Smooth muscle cell (in vitro differentiated cells): Measurements from ENCODE around the gene SNRPA. TPM values are rescaled to one million over a fixed set of nuclear protein-coding genes. Genes with fewer than 3 reads are reported as not detected.
"Not testable (repeated sequence)": the region's sequence is repeated elsewhere in the genome, so short reads cannot be mapped to it uniquely, and the experiment has no call there.

ENCODE experiments used
- DNase-seq: peaks from one replicate; lab custom pipeline; 2025; ENCODE audit not compliant: unreplicated experiment; lab: John Stamatoyannopoulos, UW
- H2AFZ ChIP-seq: fragments of 200-600 bp; sonication (generic); 2 replicates; pipeline ENCODE4 v1.6.0; 2016; ENCODE audit warnings: antibody characterized with exemption, low read depth, mild to moderate bottlenecking
- H3F3A ChIP-seq: fragments of 200-600 bp; sonication (generic); 2 replicates; pipeline ENCODE4 v1.6.0; 2017; ENCODE audit warnings: antibody characterized with exemption, low read depth
- H3K27ac ChIP-seq: fragments of 200-600 bp; sonication (generic); 2 replicates; pipeline ENCODE4 v1.5.1; 2016; ENCODE audit warnings: low read depth, mild to moderate bottlenecking
- H3K27me3 ChIP-seq: fragments of 200-600 bp; sonication (generic); 2 replicates; pipeline ENCODE4 v1.6.1; 2016; ENCODE audit warnings: low read depth, mild to moderate bottlenecking
- H3K36me3 ChIP-seq: fragments of 200-600 bp; sonication (generic); 2 replicates; pipeline ENCODE4 v1.5.1; 2016; ENCODE audit warnings: low read depth
- H3K4me1 ChIP-seq: fragments of 200-600 bp; sonication (generic); 2 replicates; pipeline ENCODE4 v1.5.1; 2016; ENCODE audit warnings: low read depth
- H3K4me2 ChIP-seq: fragments of 200-600 bp; sonication (generic); 2 replicates; pipeline ENCODE4 v1.6.0; 2016; ENCODE audit warnings: mild to moderate bottlenecking
- H3K4me3 ChIP-seq: fragments of 200-600 bp; sonication (generic); 2 replicates; pipeline ENCODE4 v1.5.1; 2016; ENCODE audit warnings: mild to moderate bottlenecking
- H3K79me2 ChIP-seq: fragments of 200-600 bp; sonication (generic); 2 replicates; pipeline ENCODE4 v1.6.0; 2016; ENCODE audit warnings: low read depth, mild to moderate bottlenecking
- H3K9ac ChIP-seq: fragments of 200-600 bp; sonication (generic); 2 replicates; pipeline ENCODE4 v1.6.0; 2016; ENCODE audit warnings: low read depth
- H3K9me3 ChIP-seq: fragments of 200-600 bp; sonication (generic); replicated peaks from 2 replicates; pipeline ENCODE4 v1.5.1; 2016; ENCODE audit warnings: low read depth
- H4K20me1 ChIP-seq: fragments of 200-600 bp; sonication (generic); 2 replicates; pipeline ENCODE4 v1.6.0; 2016; ENCODE audit warnings: low read depth
- WGBS: methylation state at CpG from one replicate; pipeline ENCODE4 v1.1.7; 2016; ENCODE audit warnings: low lambda C conversion rate; 5-methylcytosine and 5-hydroxymethylcytosine counted together
- polyA plus RNA-seq: library from polyadenylated mRNA; unstranded; fragments of >200 nt; fragmentation: Nextera tagmentation; extraction: Ambion mirVana; gene quantifications from 2 replicates; pipeline ENCODE4 v1.2.1, GENCODE V29; 2016
- total RNA-seq: library from RNA; depleted of rRNA; stranded (reverse); fragments of >200 nt; gene quantifications from 2 replicates; pipeline ENCODE4 v1.2.3, GENCODE V29; 2014
- TF ChIP-seq, protein P1 (sequence below): fragments of 200-600 bp; sonication (generic); IDR thresholded peaks from 2 replicates; pipeline ENCODE4 v1.5.1; 2017; ENCODE audit warnings: borderline replicate concordance, mild to moderate bottlenecking, antibody characterized with exemption; ENCODE audit not compliant: insufficient read depth, poor library complexity, severe bottlenecking

Gene SNRPA
- total and polyA plus RNA-seq, 2 experiments from 2014 or later: 30.3 to 87.7 TPM

DNA sequence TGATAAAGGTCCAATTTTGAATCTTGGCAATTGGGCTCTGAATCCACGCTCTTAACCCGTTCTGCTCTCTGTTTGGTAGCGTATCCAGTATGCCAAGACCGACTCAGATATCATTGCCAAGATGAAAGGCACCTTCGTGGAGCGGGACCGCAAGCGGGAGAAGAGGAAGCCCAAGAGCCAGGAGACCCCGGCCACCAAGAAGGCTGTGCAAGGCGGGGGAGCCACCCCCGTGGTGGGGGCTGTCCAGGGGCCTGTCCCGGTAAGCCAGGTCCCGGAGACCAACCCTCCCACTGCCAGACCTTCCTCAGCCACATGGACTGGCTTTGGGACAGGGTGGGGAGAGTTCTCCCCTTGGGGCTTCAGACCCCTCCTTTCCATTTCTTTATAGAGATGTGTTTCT lies 8.3 kb downstream of the SNRPA start:
- Histone ChIP-seq H3K27me3 (no peaks in the 10 kb centered on the region), H3K9ac (no peak overlapping the region), H4K20me1 (peaks cover 45% of the 10 kb centered on the region), H3K4me3 (no peak overlapping the region), H3K4me2 (no peak overlapping the region), H3K4me1 (no peaks in the 10 kb centered on the region), H3K9me3 (no peaks in the 10 kb centered on the region), H3F3A (peaks cover 11% of the 10 kb centered on the region), H3K36me3 (peaks cover 12% of the 10 kb centered on the region), H3K79me2 (peaks cover 38% of the 10 kb centered on the region), H3K27ac (no peak overlapping the region), H2AFZ (no peak overlapping the region)
- TF ChIP-seq, protein P1, sequence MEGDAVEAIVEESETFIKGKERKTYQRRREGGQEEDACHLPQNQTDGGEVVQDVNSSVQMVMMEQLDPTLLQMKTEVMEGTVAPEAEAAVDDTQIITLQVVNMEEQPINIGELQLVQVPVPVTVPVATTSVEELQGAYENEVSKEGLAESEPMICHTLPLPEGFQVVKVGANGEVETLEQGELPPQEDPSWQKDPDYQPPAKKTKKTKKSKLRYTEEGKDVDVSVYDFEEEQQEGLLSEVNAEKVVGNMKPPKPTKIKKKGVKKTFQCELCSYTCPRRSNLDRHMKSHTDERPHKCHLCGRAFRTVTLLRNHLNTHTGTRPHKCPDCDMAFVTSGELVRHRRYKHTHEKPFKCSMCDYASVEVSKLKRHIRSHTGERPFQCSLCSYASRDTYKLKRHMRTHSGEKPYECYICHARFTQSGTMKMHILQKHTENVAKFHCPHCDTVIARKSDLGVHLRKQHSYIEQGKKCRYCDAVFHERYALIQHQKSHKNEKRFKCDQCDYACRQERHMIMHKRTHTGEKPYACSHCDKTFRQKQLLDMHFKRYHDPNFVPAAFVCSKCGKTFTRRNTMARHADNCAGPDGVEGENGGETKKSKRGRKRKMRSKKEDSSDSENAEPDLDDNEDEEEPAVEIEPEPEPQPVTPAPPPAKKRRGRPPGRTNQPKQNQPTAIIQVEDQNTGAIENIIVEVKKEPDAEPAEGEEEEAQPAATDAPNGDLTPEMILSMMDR: no peak
- WGBS: 98% methylated on average over 13 of the region's 13 CpGs
- DNase-seq: no peak

DNA sequence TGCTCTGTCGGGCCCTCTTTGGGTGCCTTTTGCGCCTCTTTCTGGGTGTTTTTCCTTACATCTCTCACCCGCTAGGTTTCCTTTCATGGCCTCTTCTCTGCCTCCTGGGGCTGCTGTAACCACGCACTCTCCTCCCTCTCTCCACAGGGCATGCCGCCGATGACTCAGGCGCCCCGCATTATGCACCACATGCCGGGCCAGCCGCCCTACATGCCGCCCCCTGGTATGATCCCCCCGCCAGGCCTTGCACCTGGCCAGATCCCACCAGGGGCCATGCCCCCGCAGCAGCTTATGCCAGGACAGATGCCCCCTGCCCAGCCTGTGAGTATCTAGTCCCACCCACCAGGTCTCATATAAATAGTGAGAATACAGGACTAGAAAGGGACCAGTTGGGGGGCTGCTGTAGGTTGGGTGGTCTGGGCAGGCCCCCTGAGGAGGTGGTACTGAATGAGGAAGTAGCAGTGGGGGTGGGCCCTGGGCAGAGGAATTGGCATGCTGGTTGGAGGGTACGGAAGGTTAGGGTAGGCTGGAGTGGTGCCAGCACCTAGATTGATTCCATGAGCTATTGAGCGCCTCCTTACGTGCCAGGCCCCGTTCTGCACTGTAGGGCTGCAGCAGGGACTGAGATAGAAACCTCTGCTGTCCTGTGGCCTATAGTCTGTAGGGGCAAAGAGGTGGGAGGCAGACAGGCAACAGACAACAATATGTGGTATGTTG lies 11.9 kb downstream of the SNRPA start:
- Histone ChIP-seq H3K36me3 (peaks cover 17% of the 10 kb centered on the region), H3K9ac (no peak overlapping the region), H3K79me2 (peaks cover 5% of the 10 kb centered on the region), H2AFZ (no peak overlapping the region), H3K27ac (no peak overlapping the region), H3K9me3 (no peaks in the 10 kb centered on the region), H3K4me3 (no peak overlapping the region), H3K27me3 (no peaks in the 10 kb centered on the region), H4K20me1 (peaks cover 12% of the 10 kb centered on the region), H3F3A (peaks cover 12% of the 10 kb centered on the region), H3K4me1 (no peaks in the 10 kb centered on the region), H3K4me2 (no peak overlapping the region)
- 98% methylated on average over 17 of the region's 17 CpGs for WGBS
- TF ChIP-seq, protein P1: no peak
- no peak for DNase-seq

DNA sequence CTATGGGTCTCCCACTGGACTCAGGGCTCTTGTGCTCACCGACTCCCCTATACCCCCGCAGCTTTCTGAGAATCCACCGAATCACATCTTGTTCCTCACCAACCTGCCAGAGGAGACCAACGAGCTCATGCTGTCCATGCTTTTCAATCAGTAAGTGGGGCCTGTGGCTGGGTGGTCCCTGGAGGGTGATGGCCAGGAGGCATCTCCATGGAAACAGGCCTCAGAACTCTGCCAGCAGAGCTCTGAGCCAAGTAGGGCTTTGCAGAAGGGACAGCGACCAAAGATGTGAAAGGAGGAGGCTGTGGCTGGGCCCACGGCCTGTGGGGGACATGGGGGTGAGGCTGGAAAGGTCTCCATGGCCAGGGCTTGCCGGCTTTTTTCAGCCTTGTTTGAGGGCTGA lies 12.5 kb downstream of the SNRPA start:
- Histone ChIP-seq H3K27ac (no peak overlapping the region), H2AFZ (no peak overlapping the region), H3K9me3 (no peaks in the 10 kb centered on the region), H3F3A (peaks cover 12% of the 10 kb centered on the region), H4K20me1 (peaks cover 6% of the 10 kb centered on the region), H3K4me1 (no peaks in the 10 kb centered on the region), H3K27me3 (no peaks in the 10 kb centered on the region), H3K36me3 (peaks cover 13% of the 10 kb centered on the region), H3K4me2 (no peak overlapping the region), H3K9ac (no peak overlapping the region), H3K79me2 (peaks cover under 1% of the 10 kb centered on the region), H3K4me3 (no peak overlapping the region)
- 99% methylated on average over 7 of the region's 7 CpGs for WGBS
- TF ChIP-seq, protein P1: no peak
- DNase-seq: no peak

DNA sequence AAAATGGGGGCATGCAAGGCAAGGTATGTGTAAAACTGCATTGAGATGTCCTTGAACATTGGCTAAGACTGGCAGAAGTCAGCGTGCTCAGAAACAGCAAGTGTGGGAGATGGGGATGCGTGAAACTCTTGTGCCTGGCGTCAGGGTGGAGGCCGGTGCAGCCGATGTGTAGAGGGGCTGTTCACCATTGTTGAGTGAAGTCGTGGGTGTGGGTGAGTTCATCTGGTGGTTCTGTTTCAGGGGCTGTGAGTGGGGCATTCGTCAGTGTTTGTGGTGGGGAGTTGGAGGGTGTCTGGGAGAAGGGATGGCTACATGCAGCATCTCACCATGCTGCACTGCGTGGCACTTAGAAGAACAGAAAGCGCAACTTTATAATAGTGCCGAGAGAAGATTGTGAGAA lies 13.0 kb downstream of the SNRPA start:
- H3K27ac ChIP-seq: no peak overlapping the region
- no peaks in the 10 kb centered on the region for H3K27me3 ChIP-seq
- peaks cover 13% of the 10 kb centered on the region for H3K36me3 ChIP-seq
- H4K20me1 ChIP-seq: peaks cover 4% of the 10 kb centered on the region
- H3K9me3 ChIP-seq: no peaks in the 10 kb centered on the region
- H3K4me2 ChIP-seq: no peak overlapping the region
- H3F3A ChIP-seq: peaks cover 12% of the 10 kb centered on the region
- H3K9ac ChIP-seq: no peak overlapping the region
- WGBS: 97% methylated on average over 10 of the region's 10 CpGs
- no peak overlapping the region for H3K4me3 ChIP-seq
- no peaks in the 10 kb centered on the region for H3K79me2 ChIP-seq
- DNase-seq: no peak
- no peaks in the 10 kb centered on the region for H3K4me1 ChIP-seq
- no peak overlapping the region for H2AFZ ChIP-seq
- TF ChIP-seq, protein P1: no peak

DNA sequence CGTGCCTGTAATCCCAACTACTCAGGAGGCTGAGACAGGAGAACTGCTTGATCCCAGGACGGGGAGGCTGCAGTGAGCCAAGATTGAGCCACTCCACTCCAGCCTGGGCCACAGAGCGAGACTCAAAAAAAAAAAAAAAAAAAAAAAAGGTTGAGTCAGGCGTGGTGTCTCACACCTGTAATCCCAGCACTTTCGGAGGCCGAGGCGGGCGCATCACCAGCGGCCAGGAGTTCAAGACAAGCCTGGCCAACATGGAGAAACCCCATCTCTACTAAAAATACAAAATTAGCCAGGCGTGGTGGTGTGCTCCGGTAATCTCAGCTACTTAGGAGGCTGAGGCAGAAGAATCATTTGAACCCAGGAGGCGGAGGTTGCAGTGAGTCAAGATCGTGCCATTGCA lies 15.4 kb downstream of the SNRPA start:
- H3F3A ChIP-seq: peaks cover 12% of the 10 kb centered on the region
- not testable (repeated sequence) for H3K4me1 ChIP-seq, H3K79me2 ChIP-seq, H3K4me3 ChIP-seq, H4K20me1 ChIP-seq, H2AFZ ChIP-seq, H3K27ac ChIP-seq, H3K27me3 ChIP-seq, H3K36me3 ChIP-seq, H3K9me3 ChIP-seq, H3K4me2 ChIP-seq, H3K9ac ChIP-seq, DNase-seq
- WGBS: 95% methylated on average over 13 of the region's 13 CpGs
